ENCODE measurements around the gene ZNF217. TPM values are rescaled to one million over a fixed set of nuclear protein-coding genes. Genes with fewer than 3 reads are reported as not detected.
"Not testable (repeated sequence)": the region's sequence is repeated elsewhere in the genome, so short reads cannot be mapped to it uniquely, and the experiment has no call there.

Gene ZNF217
- total and polyA plus RNA-seq, 2 donors (not counting 3 experiments of a cell fraction or from before 2014, with no cell fraction given) = 5.8 to 31.7 TPM

DNA sequence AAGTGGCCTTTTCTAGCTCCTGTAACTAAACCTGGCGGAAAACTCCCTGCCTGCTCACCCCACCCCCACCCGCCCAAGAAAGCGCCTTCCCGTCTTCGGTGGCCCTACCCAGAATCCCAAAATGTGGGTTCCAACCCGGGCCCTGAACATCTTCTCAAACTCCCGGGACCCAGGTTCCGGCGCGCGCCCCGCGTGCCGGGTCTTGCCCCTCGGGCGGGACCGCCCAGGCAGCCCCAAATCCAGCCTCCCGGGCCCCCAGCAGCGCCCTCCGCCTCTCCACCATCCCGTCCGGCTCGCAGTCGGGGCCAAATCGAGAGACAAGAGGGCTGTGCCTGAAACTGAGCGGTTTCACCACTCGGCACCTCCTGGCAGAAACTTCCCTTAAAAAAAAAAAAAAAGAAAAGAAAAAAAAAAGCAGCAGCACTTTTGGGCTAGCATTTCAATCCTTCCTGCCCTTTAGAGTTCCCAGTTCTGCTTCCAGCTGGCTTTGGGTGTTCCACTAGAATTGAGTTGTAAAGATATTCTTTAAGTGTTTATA is 1.1 kb downstream of the ZNF217 start:
- H2AFZ ChIP-seq (ENCODE audit: low read depth, low read length); H3K9me3 ChIP-seq (replicated peaks; ENCODE audit: control insufficient read depth, insufficient read depth, low read length); H3K9me1 ChIP-seq (replicated peaks; ENCODE audit: control insufficient read depth, extremely low read depth, insufficient read depth, low read length); BruUV-seq (replicated peaks); H4K20me1 ChIP-seq (replicated peaks; ENCODE audit: control insufficient read depth, extremely low read depth, insufficient read depth, low read length); H3K36me3 ChIP-seq (ENCODE audit: control insufficient read depth in 2 of 2, extremely low read depth in 1 of 2, insufficient read depth in 2 of 2, low read length in 2 of 2); FAIRE-seq; H3K27me3 ChIP-seq (ENCODE audit: control insufficient read depth in 2 of 2, insufficient read depth in 2 of 2, low read length in 2 of 2); POLR2A ChIA-PET: not testable (repeated sequence)
- dilution Hi-C loops (cut with MboI; ENCODE audit: extremely low pct_ligation_motif_present, low sequenced_read_pairs) (loop anchor here (25.0 kb wide), 1 partner anchor 345 kb away; no protein-coding TSS in a partner anchor), intact Hi-C loops (cut with micrococcal nuclease) (loop anchor here (5.0 kb wide), 3 partner anchors 65 to 280 kb away; no protein-coding TSS in a partner anchor)
- Histone ChIP-seq H3K4me1 (ENCODE audit: control insufficient read depth, extremely low read depth, insufficient read depth, low read length) (peaks cover 46% of the 10 kb centered on the region), H3K9ac (replicated peaks; ENCODE audit: extremely low read depth, insufficient read depth, low read length) (peak overlapping the region; percentile 88), H3K79me2 (ENCODE audit: control insufficient read depth, insufficient read depth, low read length) (peaks cover 51% of the 10 kb centered on the region), H3K4me3 (replicated peaks in 1 of 3; ENCODE audit: insufficient read depth in 1 of 3, low read depth in 1 of 3, low read length in 3 of 3) (peak overlapping the region; percentile 70 to 93 (median 74)), H3K27ac (ENCODE audit: insufficient read depth, low read depth, low read length) (peak overlapping the region; percentile 92), H3K4me2 (ENCODE audit: insufficient read depth, low read length) (peak overlapping the region; percentile 95)
- peak; percentile 35 for TF ChIP-seq POLR2AphosphoS5 (IDR thresholded peaks at IDR 0.05; ENCODE audit: insufficient read depth, low read depth, low read length)
- peak; percentile 43 for DNase-seq (ENCODE audit: low read depth, low spot score)
- CTCF ChIA-PET = interaction anchor here (1.1 to 1.2 kb wide), 2 partner anchors 324 to 329 kb away, joined by 3 read pairs; no protein-coding TSS in a partner anchor

DNA sequence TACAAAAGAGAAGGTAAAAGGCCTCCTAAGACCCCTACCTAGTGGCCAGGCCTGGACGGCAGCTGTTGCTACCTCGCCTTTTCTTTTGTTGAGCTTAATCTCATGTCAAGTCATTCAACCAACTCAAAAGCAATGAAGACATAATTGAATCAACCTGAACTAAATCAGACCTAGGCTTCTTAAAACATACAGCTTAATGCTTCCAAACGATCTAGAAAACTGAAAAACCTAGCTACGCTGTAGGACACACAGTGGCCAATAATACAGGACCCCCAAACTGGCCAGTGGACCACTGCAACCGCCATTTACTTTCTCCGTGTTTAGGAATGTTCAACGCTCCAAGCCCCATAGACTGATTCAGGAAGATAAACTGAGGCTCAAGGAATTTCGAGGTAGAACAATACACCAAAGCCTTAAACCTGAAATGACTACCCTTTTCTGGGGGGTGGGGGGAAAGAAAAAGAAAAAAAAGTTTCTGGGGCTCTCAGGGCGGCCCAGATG is 1.6 kb downstream of the ZNF217 start:
- H3K27me3 ChIP-seq (ENCODE audit: control insufficient read depth in 2 of 2, insufficient read depth in 2 of 2, low read length in 2 of 2); H2AFZ ChIP-seq (ENCODE audit: low read depth, low read length); H3K9me1 ChIP-seq (replicated peaks; ENCODE audit: control insufficient read depth, extremely low read depth, insufficient read depth, low read length); H3K36me3 ChIP-seq (ENCODE audit: control insufficient read depth in 2 of 2, extremely low read depth in 1 of 2, insufficient read depth in 2 of 2, low read length in 2 of 2); POLR2A ChIA-PET; FAIRE-seq; H3K9me3 ChIP-seq (replicated peaks; ENCODE audit: control insufficient read depth, insufficient read depth, low read length); H4K20me1 ChIP-seq (replicated peaks; ENCODE audit: control insufficient read depth, extremely low read depth, insufficient read depth, low read length): not testable (repeated sequence)
- TSS peak; percentile 20 for BruUV-seq (replicated peaks)
- Histone ChIP-seq H3K4me1 (ENCODE audit: control insufficient read depth, extremely low read depth, insufficient read depth, low read length) (peaks cover 43% of the 10 kb centered on the region), H3K79me2 (ENCODE audit: control insufficient read depth, insufficient read depth, low read length) (peaks cover 55% of the 10 kb centered on the region), H3K4me3 (replicated peaks in 1 of 3; ENCODE audit: insufficient read depth in 1 of 3, low read depth in 1 of 3, low read length in 3 of 3) (peak overlapping the region; percentile 46 to 93 (median 70)), H3K9ac (replicated peaks; ENCODE audit: extremely low read depth, insufficient read depth, low read length) (peak overlapping the region; percentile 88), H3K4me2 (ENCODE audit: insufficient read depth, low read length) (peak overlapping the region; percentile 95), H3K27ac (ENCODE audit: insufficient read depth, low read depth, low read length) (peak overlapping the region; percentile 92)
- DNase-seq (ENCODE audit: low read depth, low spot score) = peak; percentile 45
- dilution Hi-C loops (cut with MboI; ENCODE audit: extremely low pct_ligation_motif_present, low sequenced_read_pairs) (loop anchor here (25.0 kb wide), 1 partner anchor 345 kb away; no protein-coding TSS in a partner anchor), intact Hi-C loops (cut with micrococcal nuclease) (loop anchor here (5.0 kb wide), 3 partner anchors 65 to 280 kb away; no protein-coding TSS in a partner anchor)
- CTCF ChIA-PET = interaction anchor here (1.1 to 1.2 kb wide), 2 partner anchors 324 to 329 kb away, joined by 3 read pairs; no protein-coding TSS in a partner anchor

DNA sequence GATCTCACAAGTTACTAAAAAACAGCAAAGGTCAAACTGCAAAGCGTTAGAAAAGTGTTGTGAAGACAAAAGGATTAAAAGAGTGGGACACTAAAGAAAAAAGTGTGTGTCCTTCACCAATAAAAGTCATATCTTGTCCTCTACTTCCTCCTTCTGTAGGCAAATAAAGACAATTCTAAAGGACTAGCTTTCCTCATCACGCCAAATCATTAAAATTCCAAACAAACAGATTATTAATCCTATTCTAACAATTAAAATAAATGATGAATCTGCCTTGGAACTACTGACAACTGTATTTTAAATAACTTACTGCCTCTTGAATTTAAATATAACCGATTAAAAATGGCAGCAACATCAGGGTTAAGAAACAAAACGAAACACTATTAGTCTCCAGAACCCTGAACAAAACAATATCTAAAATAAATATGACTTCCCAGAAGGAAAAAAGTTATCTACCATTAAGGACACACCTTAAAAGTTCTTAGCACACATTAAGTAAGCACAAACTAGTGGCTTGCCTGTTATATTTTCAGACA is 2.4 kb downstream of the ZNF217 start:
- Histone ChIP-seq H3K79me2 (ENCODE audit: control insufficient read depth, insufficient read depth, low read length) (peaks cover 63% of the 10 kb centered on the region), H3K9ac (replicated peaks; ENCODE audit: extremely low read depth, insufficient read depth, low read length) (peak overlapping the region; percentile 51), H3K4me2 (ENCODE audit: insufficient read depth, low read length) (peak overlapping the region; percentile 95), H3K4me3 (replicated peaks in 1 of 3; ENCODE audit: insufficient read depth in 1 of 3, low read depth in 1 of 3, low read length in 3 of 3) (peak overlapping the region; percentile 4 to 70 (median 7)), H3K4me1 (ENCODE audit: control insufficient read depth, extremely low read depth, insufficient read depth, low read length) (peaks cover 43% of the 10 kb centered on the region), H3K27ac (ENCODE audit: insufficient read depth, low read depth, low read length) (peak overlapping the region; percentile 92)
- peak; percentile 62 for DNase-seq (ENCODE audit: low read depth, low spot score)
- H3K9me1 ChIP-seq (replicated peaks; ENCODE audit: control insufficient read depth, extremely low read depth, insufficient read depth, low read length); POLR2A ChIA-PET; BruUV-seq (replicated peaks); H2AFZ ChIP-seq (ENCODE audit: low read depth, low read length); H3K9me3 ChIP-seq (replicated peaks; ENCODE audit: control insufficient read depth, insufficient read depth, low read length); H4K20me1 ChIP-seq (replicated peaks; ENCODE audit: control insufficient read depth, extremely low read depth, insufficient read depth, low read length); FAIRE-seq; H3K27me3 ChIP-seq (ENCODE audit: control insufficient read depth in 2 of 2, insufficient read depth in 2 of 2, low read length in 2 of 2); H3K36me3 ChIP-seq (ENCODE audit: control insufficient read depth in 2 of 2, extremely low read depth in 1 of 2, insufficient read depth in 2 of 2, low read length in 2 of 2): not testable (repeated sequence)
- CTCF ChIA-PET = interaction anchor here (1.1 to 1.2 kb wide), 2 partner anchors 325 to 330 kb away, joined by 3 read pairs; no protein-coding TSS in a partner anchor
- dilution Hi-C loops (cut with MboI; ENCODE audit: extremely low pct_ligation_motif_present, low sequenced_read_pairs) (loop anchor here (25.0 kb wide), 1 partner anchor 346 kb away; no protein-coding TSS in a partner anchor), intact Hi-C loops (cut with micrococcal nuclease) (loop anchor here (5.0 kb wide), 3 partner anchors 66 to 281 kb away; no protein-coding TSS in a partner anchor)

All from endothelial cell of umbilical vein (primary cell).